Breast epithelium (tissue), 4 donors: ENCODE measurements around the gene TOE1. TPM values are rescaled to one million over a fixed set of nuclear protein-coding genes. Genes with fewer than 3 reads are reported as not detected.

Experiments used
- DNase-seq, 2 donors: peaks; one replicate each; pipeline ENCODE4 v3.0.0-alpha.2; 2019; ENCODE audit warnings: low spot score in 2 of 2
- H3K27ac ChIP-seq, 2 donors: fragments of 200-600 bp; sonication (generic) in 1 of 2; one replicate each; pipeline ENCODE4 v1.5.1; 2016 to 2019; ENCODE audit warnings: mild to moderate bottlenecking in 1 of 2
- H3K27me3 ChIP-seq, 2 donors: fragments of 200-600 bp; sonication (generic) in 1 of 2; one replicate each; pipeline versions ENCODE4 v1.5.1 to v1.6.0; 2017 to 2019; ENCODE audit warnings: control low read depth in 1 of 2, mild to moderate bottlenecking in 1 of 2
- H3K36me3 ChIP-seq: fragments of 200-600 bp; one replicate; pipeline ENCODE4 v1.5.1; 2019
- H3K4me1 ChIP-seq, 2 donors: fragments of 200-600 bp; sonication (generic); one replicate each; pipeline ENCODE4 v1.5.1; 2016 to 2019; ENCODE audit warnings: control low read depth in 1 of 2
- H3K4me3 ChIP-seq, 3 donors: fragments of 200-600 bp; sonication (generic); 1 replicate in 2 of 3; 2 replicates in 1 of 3; pipeline ENCODE4 v1.5.1; 2016 to 2019; ENCODE audit warnings: mild to moderate bottlenecking in 3 of 3, moderate library complexity in 2 of 3
- H3K9me3 ChIP-seq, 2 donors: fragments of 200-600 bp; sonication (generic) in 1 of 2; one replicate each; pipeline ENCODE4 v1.5.1; 2016 to 2019; ENCODE audit warnings: control low read depth in 1 of 2
- CTCF ChIP-seq, 3 donors: fragments of 450-650 bp; IDR thresholded peaks; one replicate each; pipeline ENCODE4 v1.5.1; 2016 to 2017; ENCODE audit warnings: antibody characterized with exemption in 3 of 3, mild to moderate bottlenecking in 3 of 3, moderate library complexity in 3 of 3
- POLR2A ChIP-seq: fragments of 450-650 bp; IDR thresholded peaks from one replicate; pipeline ENCODE4 v1.6.1; 2016; ENCODE audit warnings: antibody characterized with exemption, mild to moderate bottlenecking, moderate library complexity
- POLR2AphosphoS5 ChIP-seq, 3 donors: sonication (generic); formaldehyde crosslinking; IDR thresholded peaks; one replicate each; pipeline ENCODE4 v1.6.1; 2017; ENCODE audit warnings: antibody characterized with exemption in 3 of 3
- intact Hi-C: fragments of 100-400 bp; cut with DNase I; formaldehyde crosslinking; loops from one replicate; pipeline ENCODE4 v1.15.1; 2023; ENCODE audit warnings: low total_unique reads
- total RNA-seq, 3 donors: library from RNA; depleted of rRNA; stranded (reverse); fragments of >200 nt; gene quantifications; one replicate each; pipeline ENCODE4 v1.1.0, GENCODE V29; 2016

The TOE1 gene
- total RNA-seq, 3 donors from 2014 or later = 8.6 to 21.2 (median 11.1) TPM

GRCh38 chr1:45317166-45317565, 22.8 kb upstream of the TOE1 start:
- no peak for DNase-seq
- intact Hi-C loops = no loop called here
- Histone ChIP-seq H3K27ac (no peak overlapping the region), H3K27me3 (no peaks in the 10 kb centered on the region), H3K4me3 (no peak overlapping the region), H3K9me3 (no peaks in the 10 kb centered on the region), H3K4me1 (no peaks in the 10 kb centered on the region), H3K36me3 (no peaks in the 10 kb centered on the region)
- TF ChIP-seq POLR2AphosphoS5 (IDR thresholded peaks at IDR 0.05) (no peak), POLR2A (no peak), CTCF (IDR thresholded peaks at IDR 0.05) (no peak)

GRCh38 chr1:45319761-45320160, 20.2 kb upstream of the TOE1 start:
- no peak for DNase-seq
- intact Hi-C loops = no loop called here
- no peak overlapping the region for H3K4me3 ChIP-seq

GRCh38 chr1:45321444-45321843, 18.5 kb upstream of the TOE1 start:
- intact Hi-C loops = no loop called here
- Histone ChIP-seq H3K27ac (no peak overlapping the region), H3K27me3 (no peaks in the 10 kb centered on the region), H3K36me3 (no peaks in the 10 kb centered on the region), H3K9me3 (no peaks in the 10 kb centered on the region), H3K4me3 (no peak overlapping the region), H3K4me1 (no peaks in the 10 kb centered on the region)
- DNase-seq = no peak
- TF ChIP-seq POLR2A (no peak), POLR2AphosphoS5 (IDR thresholded peaks at IDR 0.05) (no peak), CTCF (IDR thresholded peaks at IDR 0.05) (no peak)

More at GRCh38 chr1:45319761-45320160, 20.2 kb upstream of the TOE1 start:
- Histone ChIP-seq H3K4me1 (no peaks in the 10 kb centered on the region), H3K9me3 (no peaks in the 10 kb centered on the region), H3K36me3 (no peaks in the 10 kb centered on the region), H3K27ac (no peak overlapping the region), H3K27me3 (no peaks in the 10 kb centered on the region)
- TF ChIP-seq CTCF (IDR thresholded peaks at IDR 0.05) (no peak), POLR2A (no peak), POLR2AphosphoS5 (IDR thresholded peaks at IDR 0.05) (no peak)

GRCh38 chr1:45322486-45323040, 17.4 kb upstream of the TOE1 start:
- H3K27me3 ChIP-seq = no peaks in the 10 kb centered on the region
- no peaks in the 10 kb centered on the region for H3K9me3 ChIP-seq
- intact Hi-C loops = no loop called here
- H3K4me1 ChIP-seq = no peaks in the 10 kb centered on the region
- no peak overlapping the region for H3K4me3 ChIP-seq
- H3K27ac ChIP-seq = no peak overlapping the region
- no peaks in the 10 kb centered on the region for H3K36me3 ChIP-seq
- TF ChIP-seq POLR2A (no peak), POLR2AphosphoS5 (IDR thresholded peaks at IDR 0.05) (no peak), CTCF (IDR thresholded peaks at IDR 0.05) (no peak)
- DNase-seq = no peak

- no peaks in the 10 kb centered on the region for H3K36me3 ChIP-seq
- DNase-seq = no peak
- H3K4me3 ChIP-seq = peak overlapping the region; percentile 43 to 75 (median 57)
- intact Hi-C loops = no loop called here
- no peak overlapping the region for H3K27ac ChIP-seq
- H3K4me1 ChIP-seq = no peaks in the 10 kb centered on the region
- no peaks in the 10 kb centered on the region for H3K9me3 ChIP-seq
- TF ChIP-seq POLR2A = no peak
- TF ChIP-seq CTCF (IDR thresholded peaks at IDR 0.05) = no peak
- TF ChIP-seq POLR2AphosphoS5 (IDR thresholded peaks at IDR 0.05) = no peak
- no peaks in the 10 kb centered on the region for H3K27me3 ChIP-seq
Measured at GRCh38 chr1:45325851-45326506, 14.0 kb upstream of the TOE1 start.
